Measurements from ENCODE around the gene ZNF100.
"Not testable (repeated sequence)": the region's sequence is repeated elsewhere in the genome, so short reads cannot be mapped to it uniquely, and the experiment has no call there.

The ZNF100 gene

DNA sequence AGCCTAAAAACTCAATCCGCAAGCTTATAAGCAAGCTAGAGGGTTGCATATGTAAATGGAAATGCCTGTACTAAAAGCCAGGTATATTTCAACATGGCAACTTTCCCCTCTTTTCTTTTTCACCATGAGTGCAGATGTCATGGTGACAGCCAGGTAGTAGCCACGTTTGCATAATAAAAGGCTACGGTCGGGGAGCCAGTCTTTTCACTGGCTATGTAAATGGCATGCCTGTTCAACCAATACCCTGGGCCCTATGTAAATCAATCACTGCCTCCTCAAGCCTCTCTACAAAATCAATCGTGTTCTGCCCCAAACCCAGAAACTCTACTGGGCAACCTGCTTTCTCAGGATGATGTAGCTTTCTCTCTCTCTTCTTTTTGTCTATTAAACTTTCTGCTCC is 87.4 kb downstream of the ZNF100 start:
- H3K27ac Mint-ChIP-seq: no peak overlapping the region
- no peaks in the 10 kb centered on the region for H3K9me3 Mint-ChIP-seq
- no peak for DNase-seq (ENCODE audit: low spot score in 2 of 2)
- H3K4me1 Mint-ChIP-seq: no peaks in the 10 kb centered on the region
- H3K4me3 Mint-ChIP-seq: no peak overlapping the region
- no peaks in the 10 kb centered on the region for H3K36me3 Mint-ChIP-seq
- no peak for ATAC-seq

DNA sequence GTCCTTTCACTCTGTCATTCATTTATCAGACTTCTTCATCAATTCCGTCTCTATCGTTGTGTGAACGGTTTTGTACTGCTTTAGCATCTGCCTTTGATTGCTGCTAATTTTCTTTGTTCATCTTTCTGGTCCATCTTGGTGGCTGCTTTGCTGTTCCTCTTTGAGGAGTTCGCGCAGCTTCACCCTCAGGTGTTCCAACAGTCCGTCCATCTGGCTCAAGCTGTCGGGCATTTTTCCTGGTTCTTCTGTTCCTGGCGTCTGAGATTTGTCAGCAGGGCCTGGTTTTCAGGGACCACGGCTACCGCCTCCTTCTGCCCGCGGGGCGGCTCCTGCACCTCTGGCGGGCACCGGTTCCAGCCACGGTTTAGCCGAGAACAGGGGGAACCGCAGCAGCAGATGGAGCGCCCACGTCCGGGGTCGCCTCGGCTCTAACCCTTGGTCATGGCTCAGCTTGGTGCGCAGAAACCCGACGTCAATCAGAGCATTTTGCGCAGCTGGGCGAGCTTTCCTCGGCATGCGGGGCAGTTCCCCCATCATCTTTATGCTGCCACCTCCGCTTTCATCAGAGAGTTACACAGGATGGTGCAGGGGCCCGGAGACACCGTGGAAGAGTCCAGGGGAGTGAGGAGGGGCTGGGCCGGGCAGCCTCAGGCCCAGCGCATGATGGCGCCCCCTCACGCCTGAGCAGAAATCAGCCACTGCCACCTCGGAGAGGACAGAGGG is 89.5 kb downstream of the ZNF100 start:
- DNase-seq (ENCODE audit: low spot score in 2 of 2) (no peak), ATAC-seq (peak; percentile 39)
- Mint-ChIP-seq H3K9me3 (no peaks in the 10 kb centered on the region), H3K36me3 (no peaks in the 10 kb centered on the region), H3K4me3 (peak overlapping the region; percentile 49), H3K4me1 (no peaks in the 10 kb centered on the region), H3K27ac (no peak overlapping the region)

DNA sequence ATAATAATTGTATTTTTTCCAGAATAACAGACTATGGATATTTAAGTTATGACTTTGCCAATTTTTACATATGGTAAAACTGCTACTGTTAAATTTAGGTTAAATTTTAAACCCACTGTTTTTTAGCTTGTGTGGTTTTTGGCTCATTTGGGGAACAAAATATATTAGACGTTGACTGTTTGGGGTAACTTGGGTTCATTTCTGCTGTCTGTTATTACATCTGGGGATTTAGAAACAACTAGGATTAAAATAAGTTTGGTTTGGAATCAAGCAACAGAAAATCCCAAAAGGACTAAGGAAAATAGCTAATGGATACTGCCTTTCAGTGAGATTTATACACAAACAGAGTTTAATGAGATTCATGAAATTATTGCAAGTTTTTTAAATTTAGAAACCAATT is 92.9 kb downstream of the ZNF100 start:
- ATAC-seq (no peak), DNase-seq (ENCODE audit: low spot score in 2 of 2) (no peak)
- no peaks in the 10 kb centered on the region for H3K36me3 Mint-ChIP-seq

DNA sequence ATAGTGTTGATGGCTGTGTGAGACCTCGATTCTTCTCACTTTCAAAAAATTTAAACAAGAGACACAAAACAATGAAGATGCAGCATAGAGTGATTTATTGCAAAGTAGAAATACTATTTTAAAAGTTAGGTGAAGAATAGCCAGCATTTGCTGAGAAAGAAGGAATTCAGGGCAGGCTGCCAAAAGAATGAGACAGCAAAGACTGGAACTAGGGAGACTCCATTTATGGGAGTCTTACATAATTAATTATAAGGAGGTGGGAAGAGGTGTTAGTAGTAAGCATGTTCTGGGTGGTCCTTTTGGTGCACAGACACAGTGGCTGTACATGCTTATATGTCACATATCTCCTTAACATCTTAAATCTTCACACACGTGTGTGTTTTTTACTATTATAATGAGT is 93.9 kb downstream of the ZNF100 start:
- H3K4me3 Mint-ChIP-seq; ATAC-seq; H3K4me1 Mint-ChIP-seq; H3K36me3 Mint-ChIP-seq; DNase-seq (ENCODE audit: low spot score in 2 of 2); H3K9me3 Mint-ChIP-seq; H3K27ac Mint-ChIP-seq: not testable (repeated sequence)

More for the DNA sequence above, 92.9 kb downstream of the ZNF100 start:
- no peak overlapping the region for H3K27ac Mint-ChIP-seq
- H3K9me3 Mint-ChIP-seq: no peaks in the 10 kb centered on the region
- H3K4me3 Mint-ChIP-seq: no peak overlapping the region
- no peaks in the 10 kb centered on the region for H3K4me1 Mint-ChIP-seq

All from stimulated activated effector memory CD8-positive, alpha-beta T cell treated with anti-CD3 and anti-CD28 coated beads, Interleukin-12 subunit alpha, Interleukin-12 subunit beta, amount 100 ng/mL, for 72 hours (primary cell).